T-helper 2 cell (primary cell): Measurements from ENCODE around the gene TMEM266.

Source experiments
- DNase-seq, 5 experiments: peaks; one replicate each; pipeline versions ENCODE4 v3.0.0 to v3.0.0-alpha.2; 2012 to 2022

The TMEM266 gene

DNA sequence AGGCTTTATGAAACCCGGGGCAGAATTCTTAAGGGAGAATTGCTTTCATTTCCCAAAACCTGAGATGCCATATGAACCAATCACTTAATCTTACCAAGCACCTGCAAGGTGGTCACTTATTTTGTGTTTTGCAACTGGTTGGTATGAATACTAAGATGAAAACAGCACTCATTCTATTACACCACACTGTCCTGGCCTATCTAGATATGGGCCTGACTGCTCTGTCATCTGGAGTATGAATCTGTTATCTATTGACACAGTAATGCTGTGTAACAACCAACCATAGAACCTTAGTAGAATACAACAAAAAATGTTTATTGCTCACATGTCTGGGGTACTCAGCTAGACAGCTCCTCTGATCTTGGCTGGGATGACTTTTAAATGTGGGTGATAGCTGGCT lies 74.8 kb downstream of the TMEM266 start:
- DNase-seq = no peak

DNA sequence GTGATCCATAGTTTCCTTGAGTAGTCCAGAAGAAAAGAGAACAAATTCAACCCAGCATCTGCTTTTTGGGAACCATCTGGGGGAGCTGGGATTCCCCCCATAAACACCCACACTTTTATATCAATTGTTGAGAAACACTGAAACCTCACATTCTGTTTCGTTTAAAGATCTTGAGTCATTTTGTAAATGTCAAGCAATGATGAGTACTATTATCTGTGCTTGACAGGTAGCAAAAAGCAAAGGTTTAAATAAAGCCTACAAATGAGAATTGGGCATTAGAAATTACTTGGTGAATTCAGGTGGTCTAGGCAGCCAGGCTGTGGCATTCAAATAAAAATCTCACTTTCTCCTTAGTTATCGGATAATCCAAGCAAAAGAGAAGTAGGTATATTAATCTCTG lies 75.7 kb downstream of the TMEM266 start:
- DNase-seq = peak in 1 of 5 experiments; percentile 21

DNA sequence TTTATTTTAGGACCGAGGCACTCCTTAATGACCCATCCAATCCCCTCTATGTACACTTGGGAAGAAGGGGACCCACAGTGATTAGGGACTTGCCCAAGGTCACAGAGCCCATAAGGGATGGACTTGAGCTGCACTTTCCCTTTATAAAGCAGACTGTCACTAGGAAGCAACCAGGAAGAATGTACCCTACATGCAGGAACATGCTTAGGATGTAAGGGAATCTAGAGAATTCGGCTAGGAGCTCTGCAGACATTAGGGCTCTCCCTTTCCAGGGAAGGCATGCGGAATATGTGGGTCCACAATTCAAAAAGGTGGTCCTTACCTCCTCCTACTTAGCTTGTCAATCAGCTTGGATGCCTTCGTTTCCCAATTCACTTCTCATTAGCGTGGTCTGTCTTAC lies 78.7 kb downstream of the TMEM266 start:
- no peak for DNase-seq

DNA sequence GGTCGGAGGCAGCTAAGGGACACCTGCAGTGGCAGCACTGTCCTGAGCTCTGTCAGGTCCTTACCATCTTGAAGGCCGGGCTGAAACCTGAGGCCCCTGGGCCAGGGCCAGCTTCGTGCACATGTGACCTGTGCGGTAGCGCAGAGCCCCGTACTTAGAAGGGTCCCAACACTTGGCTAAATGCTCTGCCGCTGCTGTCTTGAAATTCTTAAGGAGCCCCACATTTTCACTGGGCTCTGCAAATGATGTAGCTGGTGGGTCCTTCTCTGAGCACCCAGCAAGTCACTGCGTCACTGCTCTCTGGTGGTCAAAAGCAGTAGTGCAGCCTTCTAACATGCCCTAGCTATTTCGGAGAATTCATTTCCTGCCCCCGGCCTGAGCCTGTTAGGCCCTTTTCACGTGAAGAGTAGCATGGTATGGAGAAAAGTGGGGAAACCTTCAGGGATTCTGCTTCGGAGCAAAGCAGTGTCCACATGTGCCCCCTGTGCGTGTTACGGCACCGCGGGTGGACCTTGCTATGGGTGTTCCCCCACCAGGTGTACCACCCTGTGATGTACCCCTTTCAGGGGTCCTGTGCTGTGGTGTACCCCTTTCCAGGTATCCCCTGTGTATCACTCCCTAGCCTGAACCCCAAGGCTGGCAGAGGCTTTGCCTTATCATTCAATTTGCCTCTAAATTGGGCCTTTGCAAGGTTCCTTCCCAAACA lies 79.7 kb downstream of the TMEM266 start:
- DNase-seq = peak in 3 of 5 experiments; percentile 44 to 79 (median 66)

DNA sequence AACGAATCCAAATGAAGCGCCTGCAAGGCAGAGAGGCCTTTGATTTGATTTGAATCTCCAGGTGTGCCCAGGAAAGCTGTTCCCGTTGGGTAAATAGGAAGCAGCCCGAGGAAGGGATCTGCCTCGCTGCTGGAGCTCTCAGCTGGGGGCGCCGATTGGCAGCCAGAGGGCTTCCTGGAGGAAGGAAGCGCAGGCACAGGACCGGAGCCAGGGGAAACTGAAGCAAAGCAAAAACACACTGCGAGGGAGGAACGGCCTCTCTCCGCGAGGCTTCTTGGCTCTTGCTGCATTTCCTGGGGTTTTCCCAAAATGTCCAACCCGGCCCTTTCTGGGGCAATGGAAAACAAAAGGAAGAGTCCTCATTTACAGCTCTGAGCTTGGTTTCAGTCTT lies 80.3 kb downstream of the TMEM266 start:
- DNase-seq = no peak

DNA sequence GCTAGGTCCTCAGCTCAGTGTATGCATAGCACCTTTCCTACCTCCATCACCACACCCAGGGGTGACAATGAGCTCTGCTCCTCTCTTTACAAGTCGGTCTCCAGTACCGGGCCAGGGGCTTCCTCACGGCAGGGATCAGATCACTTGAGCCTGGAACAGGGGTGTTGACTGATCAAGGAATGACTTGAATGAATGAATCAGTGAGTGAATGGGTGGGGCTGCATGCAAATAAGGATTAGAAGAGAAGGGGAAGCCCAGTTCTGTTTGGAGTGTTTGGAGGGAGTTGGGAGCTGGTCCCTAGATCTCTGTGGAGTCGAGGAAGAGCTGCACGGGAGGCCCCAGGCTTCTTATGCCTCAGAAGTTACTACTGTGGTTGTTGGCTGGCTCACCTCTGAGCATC lies 87.0 kb downstream of the TMEM266 start:
- DNase-seq = no peak

DNA sequence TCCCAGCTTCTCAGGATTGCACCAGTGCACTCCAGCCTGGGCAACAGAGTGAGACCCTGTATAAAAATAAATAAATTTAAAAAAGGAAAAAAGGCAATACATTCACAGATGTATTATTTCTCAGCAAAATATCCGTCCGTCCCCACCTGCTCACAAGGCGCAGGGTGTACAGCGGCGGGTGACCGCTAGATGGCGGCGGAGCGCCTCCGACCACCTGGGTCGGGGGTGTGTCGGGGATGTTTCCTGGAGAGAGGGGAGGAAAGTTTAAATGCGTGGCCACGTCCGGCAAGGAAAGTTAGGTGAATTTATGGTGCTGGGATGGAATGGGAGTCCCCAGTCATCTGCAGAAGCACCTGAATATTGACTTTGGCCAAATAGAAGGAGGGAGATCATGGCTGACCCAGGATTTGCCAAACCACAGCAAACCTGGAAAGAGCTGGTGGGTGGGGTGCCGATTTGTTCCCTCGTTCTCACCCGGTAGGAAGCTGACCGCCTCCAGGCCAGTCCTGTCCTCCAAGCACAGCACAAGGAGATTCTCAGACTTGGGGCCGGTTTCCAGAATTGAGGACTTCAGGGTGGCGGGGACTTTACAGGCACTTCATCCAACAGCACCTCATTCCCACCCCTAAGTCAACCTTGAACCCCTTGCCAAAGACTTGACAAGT lies 88.3 kb downstream of the TMEM266 start:
- peak; percentile 13 to 59 (median 43) for DNase-seq

DNA sequence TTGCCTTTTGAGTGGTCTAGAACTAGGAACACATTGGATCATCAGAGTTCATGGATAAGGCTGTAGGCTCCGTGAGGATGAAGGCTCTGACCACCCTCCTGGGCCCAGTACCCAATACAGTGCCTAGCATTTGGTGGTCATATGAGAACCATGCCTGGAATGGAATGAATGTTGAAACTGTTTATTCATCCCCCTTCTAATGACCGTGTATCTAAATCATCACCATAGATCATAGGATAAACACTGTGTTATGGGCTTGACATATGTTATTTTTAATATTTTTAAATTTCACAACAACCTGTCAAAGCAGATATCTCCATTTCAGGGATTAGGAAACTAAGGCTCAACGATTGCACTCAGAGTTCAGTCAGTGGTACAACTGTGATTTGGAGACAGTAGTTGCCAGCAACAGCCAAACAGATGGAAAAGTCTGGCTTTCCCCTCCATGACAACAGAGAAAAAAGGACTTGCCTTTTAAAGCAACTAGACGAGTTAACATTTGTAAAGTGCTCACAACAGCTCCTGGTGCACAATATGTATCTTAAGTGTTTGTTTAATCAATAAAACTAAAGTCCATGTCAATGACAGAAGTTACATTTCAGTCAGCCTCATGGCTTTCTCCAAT lies 89.6 kb downstream of the TMEM266 start:
- no peak for DNase-seq

DNA sequence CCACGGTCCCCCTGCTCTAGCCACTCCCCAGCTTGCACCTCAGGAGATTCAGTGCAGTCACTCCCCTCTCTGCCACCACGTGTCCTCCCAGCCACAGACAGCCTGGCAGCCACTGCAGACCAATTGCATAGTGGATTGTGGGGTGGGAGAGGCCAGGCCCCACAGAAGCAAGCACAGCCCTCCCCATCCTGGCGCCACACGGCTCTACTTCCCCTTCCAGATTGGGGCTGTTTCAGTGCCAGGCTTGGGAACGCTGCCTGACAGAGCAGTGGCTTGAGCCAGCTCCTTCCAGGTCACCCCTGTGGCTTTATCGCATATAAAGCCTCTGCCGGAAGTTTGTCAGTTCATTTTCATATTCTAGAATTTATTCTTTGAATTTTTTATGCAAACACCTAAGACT lies 90.7 kb downstream of the TMEM266 start:
- DNase-seq = peak in 1 of 5 experiments; percentile 23

DNA sequence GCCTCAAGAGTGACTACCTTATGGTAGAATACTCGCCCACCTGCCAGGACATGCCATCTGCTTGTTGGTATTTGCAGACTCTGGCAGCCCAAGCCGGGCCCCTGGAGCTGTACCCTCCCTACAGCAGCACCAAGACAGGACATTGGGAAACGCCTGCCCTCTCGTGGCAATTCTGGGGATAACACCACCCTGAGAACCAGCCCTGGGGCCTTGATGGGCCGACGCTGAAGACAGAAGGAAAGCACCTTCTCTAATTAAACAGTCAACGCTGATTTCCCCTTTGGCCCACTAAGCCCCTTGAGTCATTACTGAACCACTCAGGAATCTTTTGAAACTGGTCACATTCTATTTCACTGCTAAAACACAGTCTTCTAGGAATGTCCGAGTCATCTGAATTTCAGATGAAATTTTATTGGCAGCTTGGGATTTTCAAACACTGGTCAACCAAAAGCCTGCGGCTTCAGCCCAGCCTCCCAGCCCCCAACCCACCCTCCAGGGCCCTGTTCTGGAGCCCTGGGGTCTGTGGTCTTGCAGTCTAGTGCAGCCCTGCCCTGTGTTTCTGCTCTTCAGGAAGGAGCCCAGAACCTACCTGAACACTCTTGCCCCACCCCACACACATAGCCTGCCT lies 91.3 kb downstream of the TMEM266 start:
- peak; percentile 17 to 81 (median 49) for DNase-seq

DNA sequence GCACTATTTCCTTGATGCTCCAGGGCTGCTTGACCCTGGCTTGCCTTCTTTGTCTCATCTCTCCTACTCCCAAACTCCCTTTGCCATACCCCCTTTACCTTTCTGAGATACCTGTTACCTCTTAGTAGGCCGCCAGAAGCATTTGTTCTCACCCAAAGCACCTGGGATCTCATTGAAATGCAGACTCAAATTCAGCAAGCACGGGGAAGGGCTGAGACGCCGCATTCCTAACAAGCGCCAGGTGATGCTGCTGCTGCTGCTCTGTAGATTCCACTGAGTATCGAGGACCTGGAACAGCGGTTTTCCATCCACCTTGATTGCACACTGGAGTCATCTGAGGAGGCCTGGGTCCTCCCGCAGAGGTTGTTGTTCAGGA lies 91.8 kb downstream of the TMEM266 start:
- DNase-seq = no peak

DNA sequence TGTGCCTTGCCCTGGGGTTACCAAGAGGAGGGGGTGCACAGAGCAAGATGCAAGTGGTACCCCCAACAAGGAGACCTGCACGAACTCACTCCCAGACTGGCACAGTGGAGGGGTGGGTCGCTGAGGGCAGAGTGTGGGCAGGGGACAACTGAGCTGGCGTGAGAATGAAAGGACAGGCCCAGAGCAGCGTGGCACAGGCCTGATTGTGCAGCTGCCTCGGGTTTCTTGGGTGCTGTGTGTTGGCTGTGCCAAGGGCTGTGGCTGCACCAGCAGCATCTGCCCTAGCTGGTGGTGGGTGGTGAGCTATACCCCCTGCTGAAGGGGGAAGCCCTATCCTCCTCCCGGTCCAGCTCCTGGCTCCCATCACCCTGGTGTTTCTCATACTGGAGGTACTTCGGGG lies 92.4 kb downstream of the TMEM266 start:
- no peak for DNase-seq

DNA sequence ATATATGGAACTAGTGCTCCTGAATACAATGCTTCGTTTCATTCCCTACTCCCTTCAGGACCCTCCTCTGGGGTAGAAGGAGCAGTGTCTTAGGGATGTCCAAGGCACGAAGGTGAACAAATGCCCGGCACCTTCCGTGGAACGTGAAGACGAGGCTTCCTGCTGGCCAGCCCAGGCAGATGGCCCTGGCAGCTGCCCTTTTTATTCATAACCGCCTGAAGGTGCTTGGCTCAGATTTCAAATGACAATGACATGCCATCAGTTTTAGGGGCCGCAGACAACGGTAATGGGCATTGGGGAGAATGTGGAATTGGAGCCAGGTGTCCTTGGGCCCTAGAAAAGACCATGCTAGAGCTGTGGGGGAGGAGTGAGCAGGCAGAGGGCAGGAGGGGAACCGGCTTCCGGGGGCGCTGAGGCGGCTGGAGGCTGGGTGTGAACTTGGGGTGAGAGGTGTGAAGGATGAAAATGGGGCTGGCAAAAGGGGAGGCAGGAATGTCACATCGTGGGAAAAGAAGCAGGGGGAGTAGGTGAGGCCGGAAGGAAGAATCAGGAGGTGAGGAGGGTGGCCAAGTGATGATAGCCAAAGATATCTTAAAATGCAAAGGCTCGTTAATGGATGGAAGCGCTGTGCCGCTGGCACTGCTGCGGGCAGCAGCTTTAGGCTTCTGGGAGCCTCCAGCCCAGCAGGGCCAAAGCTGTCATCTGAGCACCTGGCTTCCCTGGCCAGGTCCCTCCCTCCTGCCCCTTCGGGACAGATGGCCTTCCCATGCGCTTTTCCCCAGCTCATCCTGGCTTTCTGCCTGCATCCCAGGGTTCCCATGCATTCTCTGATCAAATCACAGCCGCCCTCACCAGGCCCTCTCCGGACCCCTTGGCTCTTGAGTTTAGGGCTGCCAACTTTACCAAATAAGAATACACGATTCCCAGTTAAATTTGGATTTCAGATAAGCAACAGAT lies 93.7 kb downstream of the TMEM266 start:
- DNase-seq = no peak

DNA sequence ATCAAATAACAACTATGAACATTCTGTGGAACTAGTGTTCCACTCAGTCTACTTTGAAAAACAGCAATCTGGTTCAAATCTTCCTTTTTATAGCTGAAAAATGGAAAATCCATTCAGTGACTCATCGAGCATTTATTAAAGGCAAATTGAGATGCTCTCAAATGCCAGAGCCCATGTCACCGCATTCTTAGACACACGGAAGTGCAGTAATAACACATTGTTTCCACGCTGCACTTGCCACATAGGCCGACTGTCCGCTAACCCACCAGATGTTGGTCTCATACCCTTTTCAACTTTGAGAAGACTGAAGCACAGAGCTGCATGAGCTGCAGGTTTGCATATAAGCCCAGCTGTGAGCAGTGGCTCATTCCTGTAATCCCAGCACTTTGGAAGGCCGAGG lies 95.9 kb downstream of the TMEM266 start:
- no peak for DNase-seq

DNA sequence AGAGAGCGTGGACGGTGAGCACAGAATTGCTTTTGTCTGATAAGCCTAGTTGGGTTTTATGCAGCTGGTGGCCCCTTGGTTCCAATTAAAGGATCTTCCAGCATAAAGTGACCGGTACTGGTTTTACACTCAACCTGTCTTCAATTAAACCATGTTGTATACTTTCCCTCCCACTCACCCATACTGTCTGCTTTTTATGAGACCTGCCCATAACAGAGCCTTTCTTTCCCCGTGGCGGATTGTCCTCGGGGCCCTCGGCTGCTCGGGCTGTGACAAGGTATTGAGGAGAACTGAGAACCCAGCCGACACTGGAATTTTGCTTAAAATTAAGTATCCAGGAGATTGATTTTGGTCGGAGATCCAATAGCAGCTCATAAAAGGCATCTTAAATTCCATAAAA lies 98.4 kb downstream of the TMEM266 start:
- DNase-seq = no peak

DNA sequence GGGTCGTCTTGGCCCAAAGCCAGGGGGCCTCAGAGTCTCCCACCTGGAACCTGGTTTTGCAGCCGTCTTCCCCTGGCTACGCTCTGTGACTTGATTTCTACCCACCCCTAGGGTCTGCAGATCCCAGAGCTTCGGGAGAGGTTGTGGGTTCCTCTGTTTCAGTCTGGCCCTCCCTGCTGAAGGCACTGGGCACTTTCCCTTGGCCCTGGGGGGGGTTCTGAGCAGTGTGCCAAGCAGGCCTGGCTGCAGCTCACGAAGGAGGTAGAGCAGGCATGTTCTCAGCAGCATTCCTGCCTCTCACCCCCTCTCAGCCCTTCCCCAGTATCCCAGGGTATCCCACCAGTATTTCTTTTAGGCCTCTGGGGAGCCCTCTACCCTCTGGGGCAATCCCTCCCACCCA lies 99.0 kb downstream of the TMEM266 start:
- DNase-seq = no peak

DNA sequence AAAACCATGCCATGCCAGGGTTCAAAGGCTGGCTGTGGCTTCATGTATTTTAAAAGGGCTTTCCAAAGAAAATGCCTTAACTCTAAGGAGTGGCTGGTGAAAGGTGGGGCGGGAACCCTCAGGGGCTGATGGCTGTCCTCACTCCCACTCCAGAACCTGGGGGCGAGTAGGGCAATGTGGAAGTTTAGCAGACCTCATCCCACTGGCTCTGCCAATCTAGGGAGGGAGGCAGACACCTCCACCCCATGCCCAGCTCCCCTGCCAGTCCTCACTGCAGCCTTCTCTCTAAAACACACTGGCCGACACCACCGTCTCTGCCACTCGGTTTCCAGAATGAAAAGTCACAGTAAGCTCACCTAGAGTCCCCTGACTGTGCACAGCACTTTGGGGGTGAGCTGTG lies 99.5 kb downstream of the TMEM266 start:
- DNase-seq = no peak

DNA sequence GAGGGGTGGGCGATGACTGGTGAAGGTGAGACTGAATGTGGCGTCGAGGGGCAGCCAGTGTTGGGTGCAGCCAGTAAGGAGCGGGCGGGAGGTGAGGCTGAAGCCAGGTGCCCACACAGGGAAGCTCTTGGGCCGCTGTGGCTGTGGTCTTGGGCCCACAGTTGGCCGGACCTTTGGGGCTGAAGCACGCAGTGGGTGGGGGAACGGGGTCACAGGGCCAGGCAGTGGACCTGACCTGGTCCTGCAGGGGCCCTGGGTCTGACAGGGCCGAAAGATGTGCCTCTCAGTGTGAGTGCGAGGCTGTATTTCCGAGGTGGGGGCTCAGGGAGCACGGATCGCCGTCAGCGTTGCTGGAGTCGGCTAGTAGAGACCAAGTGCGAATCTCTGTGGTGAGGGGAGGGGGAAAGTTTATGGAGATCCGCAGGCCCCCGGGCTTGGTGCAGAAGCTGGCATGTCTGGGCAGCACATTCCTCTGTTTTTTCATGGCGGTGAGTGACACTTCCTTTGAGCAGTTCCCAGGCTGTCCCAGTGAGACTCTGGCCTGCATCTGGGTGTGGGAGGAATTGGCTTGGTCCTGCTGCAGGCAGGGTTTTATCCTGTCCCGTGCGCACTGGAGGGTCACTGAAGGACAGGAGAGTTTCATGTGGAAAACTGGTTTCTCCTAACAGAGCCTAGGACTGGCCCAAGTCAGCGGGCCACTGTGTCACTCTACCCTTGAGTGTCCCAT lies 100.8 kb downstream of the TMEM266 start:
- DNase-seq = no peak

DNA sequence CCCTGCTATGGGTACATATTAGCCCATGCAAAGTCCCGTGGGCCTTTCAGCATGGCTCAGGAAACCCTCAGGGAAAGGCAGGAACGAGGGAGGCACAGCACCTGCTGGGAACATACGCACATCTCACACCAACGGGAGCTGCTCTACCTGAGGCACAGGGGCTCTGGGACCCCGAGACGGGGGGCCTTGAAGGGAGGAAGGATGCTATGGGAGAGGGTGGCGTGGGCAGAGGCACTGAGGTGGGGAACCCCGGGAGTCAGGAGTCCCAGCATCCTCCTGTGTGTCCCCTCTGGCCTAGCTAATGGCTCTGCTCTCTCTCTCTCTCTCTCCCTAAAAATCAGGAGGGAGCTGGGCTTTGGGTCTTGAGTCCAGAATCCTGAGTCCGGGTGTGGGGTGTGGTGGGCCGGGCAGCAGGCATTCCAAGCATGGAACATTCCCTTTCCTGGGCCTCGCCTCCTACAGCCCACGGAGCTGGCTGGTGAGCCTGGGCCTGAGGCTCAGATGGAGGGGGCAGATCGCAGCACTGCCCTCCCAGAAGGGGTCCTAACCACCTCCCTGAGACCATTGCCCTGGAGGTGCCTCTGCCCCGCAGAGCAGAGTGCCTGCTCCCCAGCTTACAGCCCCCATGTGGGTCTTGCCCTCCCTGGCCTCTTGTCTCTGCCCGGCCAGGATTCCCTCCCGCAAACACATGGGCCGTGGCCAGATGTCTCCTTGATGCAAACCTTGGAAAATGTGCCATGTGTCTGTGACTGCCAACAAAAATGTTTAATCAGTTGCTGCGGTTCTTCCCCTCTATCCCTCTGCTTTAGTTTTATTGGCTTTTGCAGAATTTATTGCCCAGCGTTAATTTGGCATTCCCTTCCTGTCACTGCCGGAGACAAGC lies 101.6 kb downstream of the TMEM266 start:
- DNase-seq = no peak

DNA sequence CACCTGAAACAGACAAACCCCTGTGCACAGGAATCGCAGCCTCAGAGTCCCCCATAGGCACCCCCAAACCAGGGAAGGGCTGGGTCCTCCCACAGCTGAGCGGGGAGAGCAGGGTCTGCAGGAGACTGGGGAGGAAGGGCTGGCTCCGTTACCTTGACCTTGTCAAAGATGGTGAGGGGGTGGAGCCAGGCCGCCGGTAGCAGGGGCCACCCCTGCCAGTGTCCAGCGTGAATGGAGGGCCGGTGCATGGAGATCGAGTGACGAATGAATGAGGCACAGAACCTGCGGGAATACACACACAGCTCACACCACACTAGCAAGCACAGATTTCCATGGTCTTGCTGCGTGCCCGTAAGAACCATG lies 102.2 kb downstream of the TMEM266 start:
- no peak for DNase-seq
